Stimulated activated CD8-positive, alpha-beta memory T cell treated with anti-CD3 and anti-CD28 coated beads, Interleukin-12 subunit alpha, Interleukin-12 subunit beta, amount 100 ng/mL, for 1 hour (primary cell): ENCODE results near the gene SUMO3.

Experiments
- DNase-seq: peaks from one replicate; pipeline ENCODE4 v3.0.0-alpha.2; 2020; ENCODE audit warnings: low read depth

Gene SUMO3

GRCh38 chr21:44828362-44829056 lies 10.6 kb upstream of the SUMO3 start:
- no peak for DNase-seq

DNA sequence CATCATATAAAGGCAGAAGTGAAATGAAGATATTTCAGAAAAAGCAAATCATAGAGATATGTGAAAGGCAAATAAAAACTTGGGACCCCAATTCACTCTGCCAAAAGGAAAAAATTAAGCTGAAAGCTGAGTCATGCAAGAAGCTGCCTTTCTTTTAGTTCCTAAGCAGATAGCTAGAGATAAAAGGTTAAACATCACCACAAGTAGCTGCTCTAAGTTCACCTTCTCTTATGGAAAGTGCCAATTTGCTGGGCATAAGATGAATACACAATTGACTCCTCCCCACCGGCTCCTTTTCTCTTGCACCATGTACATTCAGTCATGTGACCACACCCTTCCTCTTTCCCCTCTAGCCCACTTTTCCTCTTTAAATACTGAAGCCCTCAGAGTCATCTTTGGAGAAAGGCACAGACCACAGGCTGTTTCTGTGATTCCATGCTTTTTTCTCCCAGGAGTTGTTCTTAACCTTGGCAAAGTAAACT lies 5.4 kb upstream of the SUMO3 start:
- DNase-seq, result no peak

- DNase-seq, result no peak
Measured at GRCh38 chr21:44822484-44823178, 4.8 kb upstream of the SUMO3 start.

GRCh38 chr21:44820851-44821250 lies 3.0 kb upstream of the SUMO3 start:
- DNase-seq, result no peak

GRCh38 chr21:44819283-44820243 lies 1.7 kb upstream of the SUMO3 start:
- no peak for DNase-seq

DNA sequence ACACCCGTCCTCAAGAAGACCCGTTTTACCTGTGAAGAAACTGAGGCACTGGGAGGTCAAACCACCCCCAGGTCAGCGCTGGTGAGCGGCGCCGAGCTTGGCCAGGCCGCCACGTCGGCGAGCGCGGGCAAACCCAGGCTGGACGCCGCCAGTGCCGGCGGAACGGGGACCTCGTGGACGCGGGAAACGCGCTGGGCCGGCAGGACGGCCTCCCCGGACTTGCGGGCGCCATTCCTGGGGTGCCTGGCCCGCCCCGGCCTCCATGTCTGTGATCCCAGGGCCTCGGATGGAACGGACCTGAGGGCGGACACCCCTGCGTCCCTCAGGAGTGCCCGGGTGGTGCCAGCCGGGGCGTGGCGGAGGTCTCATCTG lies 764 bp upstream of the SUMO3 start:
- no peak for DNase-seq

GRCh38 chr21:44817506-44817880 lies 369 bp downstream of the SUMO3 start:
- DNase-seq, result peak; percentile 88

- no peak for DNase-seq
Measured at GRCh38 chr21:44816761-44817505, 929 bp downstream of the SUMO3 start.

DNA sequence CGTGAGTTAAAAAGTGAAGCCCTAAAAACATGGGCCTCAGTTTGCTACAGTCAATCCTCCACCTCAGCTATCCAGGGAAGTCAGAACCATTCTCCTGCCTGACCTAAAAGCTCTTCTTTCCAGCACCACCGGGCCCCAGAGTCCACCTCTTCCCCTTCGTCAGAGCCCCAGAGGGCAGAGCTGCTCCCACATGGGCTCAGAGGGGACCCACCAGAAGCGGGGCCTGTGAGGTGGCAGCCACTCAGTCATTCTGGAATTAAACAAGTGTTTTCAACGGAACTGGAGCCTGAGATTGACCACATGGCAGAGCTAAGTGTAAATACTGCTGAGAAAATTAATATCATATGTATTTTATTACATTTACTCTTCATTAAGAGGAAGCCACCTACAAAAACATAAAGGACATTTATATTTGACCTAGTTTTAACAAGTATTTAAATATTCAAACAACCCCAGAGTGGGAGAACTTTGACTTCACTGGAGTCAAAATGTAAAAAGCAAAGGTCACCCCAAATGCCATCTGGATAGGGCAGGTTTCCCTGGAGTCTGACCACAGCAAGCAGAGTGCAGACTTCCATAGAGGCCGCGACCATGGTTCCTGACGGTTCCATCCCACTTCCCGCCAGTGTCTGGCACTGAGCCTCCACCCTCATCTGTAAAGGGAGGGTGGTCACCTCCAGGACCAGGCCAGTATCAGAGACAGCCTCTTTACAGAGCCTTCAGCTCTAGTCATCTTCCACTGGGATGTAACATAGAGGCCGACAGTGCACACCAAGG lies 1.8 kb downstream of the SUMO3 start:
- no peak for DNase-seq

GRCh38 chr21:44815225-44815624 lies 2.6 kb downstream of the SUMO3 start:
- no peak for DNase-seq

DNA sequence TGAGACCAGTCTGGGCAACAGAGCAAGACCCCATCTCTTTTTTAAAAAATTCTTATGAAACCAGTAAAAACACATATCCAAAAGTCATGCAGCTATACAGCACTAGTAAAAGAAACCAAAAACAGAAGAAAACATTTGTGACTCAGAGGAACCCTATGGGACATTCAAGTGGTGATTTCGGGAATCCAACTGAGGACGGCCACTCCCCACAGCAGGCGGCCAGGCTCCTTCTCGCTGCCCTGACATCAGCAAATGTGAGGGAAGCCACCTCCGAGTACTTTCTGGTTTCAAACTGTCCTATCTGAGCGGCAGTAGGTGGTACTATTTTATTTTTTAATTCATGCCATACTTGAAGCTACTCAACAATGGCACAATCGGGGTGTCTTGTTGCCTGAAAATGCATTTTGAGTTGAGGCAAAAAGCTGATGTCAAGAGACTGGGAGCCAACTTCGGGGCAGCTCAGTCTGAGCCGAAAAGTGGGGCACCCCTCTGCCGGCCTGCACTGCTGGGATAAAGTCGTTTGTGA lies 3.3 kb downstream of the SUMO3 start:
- DNase-seq, result no peak

DNA sequence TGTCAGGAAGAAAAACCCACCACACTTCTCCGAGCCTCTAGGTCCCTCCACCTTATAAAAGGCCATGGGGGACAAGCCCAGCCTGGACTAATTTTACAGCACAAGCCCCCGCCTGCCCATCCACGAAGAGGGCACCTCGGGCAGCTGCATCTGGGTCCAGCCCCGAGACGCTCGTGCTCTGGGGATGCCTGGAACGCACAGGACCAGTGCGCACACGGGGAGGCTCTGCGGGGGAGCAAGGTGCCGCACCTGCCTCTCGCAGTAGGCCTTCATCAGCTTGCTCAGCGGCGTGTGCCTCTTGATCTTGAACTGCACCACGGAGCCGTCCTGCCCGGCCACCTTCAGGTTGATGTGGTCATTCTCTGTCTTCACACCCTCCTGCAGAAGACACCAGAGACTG lies 4.1 kb downstream of the SUMO3 start:
- no peak for DNase-seq

DNA sequence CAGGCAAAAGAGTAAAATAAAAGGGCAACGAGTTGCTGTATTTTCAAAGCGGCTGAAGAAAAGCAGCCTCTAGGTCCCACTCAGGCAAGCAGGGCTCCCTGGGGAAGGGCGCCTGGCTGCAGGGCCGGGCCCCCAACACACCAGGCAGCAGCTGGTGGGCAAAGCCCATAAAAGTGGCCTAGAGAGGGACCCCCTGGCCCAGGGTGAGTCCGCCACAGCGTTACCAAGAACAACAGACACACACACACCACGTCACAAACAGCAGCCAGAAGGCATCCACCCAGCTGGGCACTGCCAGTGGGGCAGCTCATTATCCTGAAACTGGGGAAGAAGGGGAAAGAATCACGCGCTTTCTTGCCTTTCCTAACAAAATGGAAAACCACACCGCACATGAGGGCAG lies 4.7 kb downstream of the SUMO3 start:
- no peak for DNase-seq

- no peak for DNase-seq
Measured at GRCh38 chr21:44812640-44813039, 5.2 kb downstream of the SUMO3 start.

- DNase-seq, result no peak
Measured at GRCh38 chr21:44810779-44811178, 7.1 kb downstream of the SUMO3 start.

DNA sequence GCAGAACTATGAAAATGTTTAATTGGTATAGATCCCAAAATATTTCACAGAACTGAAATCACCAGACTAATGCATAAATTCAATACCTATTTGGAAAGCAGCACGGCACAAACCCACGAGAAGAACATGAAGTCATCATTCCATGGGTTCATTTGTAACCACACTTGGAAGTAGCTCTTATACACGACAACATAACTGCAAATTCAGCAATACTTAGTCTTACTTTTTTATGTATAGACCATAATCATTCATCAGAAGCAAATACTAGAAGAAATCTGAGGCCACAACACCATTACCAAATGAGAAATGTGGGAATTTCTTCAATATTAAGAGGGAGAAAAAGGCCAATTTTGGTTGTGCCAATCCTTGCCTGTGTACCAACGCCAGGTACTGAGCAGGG lies 12.0 kb downstream of the SUMO3 start:
- DNase-seq, result no peak

- no peak for DNase-seq
Measured at GRCh38 chr21:44805226-44805625, 12.6 kb downstream of the SUMO3 start.

GRCh38 chr21:44804762-44805161 lies 13.1 kb downstream of the SUMO3 start:
- DNase-seq, result no peak

DNA sequence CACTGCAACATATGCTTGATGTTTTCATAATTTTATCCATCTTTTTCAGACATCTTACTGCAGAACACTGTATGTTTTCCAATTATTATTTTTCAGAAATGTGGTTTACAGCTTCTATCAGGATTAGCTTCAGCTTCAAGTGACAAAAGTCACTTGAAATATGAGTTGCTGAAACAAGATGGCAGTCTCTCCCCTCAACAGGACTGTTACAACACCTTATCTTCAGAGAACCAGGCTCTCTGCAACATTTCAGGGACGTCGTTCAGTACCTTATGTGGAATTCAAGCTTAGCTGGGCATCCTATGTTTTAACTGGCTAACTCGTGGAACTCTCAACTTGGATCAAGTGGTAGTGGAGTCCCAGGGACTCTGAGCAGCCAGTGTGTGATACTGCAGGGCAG lies 14.2 kb downstream of the SUMO3 start:
- no peak for DNase-seq

- DNase-seq, result no peak
Measured at GRCh38 chr21:44802396-44803153, 15.3 kb downstream of the SUMO3 start.
